CD4-positive, CD25-positive, alpha-beta regulatory T cell (primary cell): ENCODE results near the gene GPR137C. TPM values are rescaled to one million over a fixed set of nuclear protein-coding genes. Genes with fewer than 3 reads are reported as not detected.

Source experiments
- ATAC-seq, 2 donors: fragments of 150-1000 bp; cut with Tn5 transposase; one replicate each; pipeline ENCODE4 v1.10.0; 2021; ENCODE audit warnings: low read depth in 2 of 2, moderate number of reproducible peaks in 2 of 2, moderate library complexity in 1 of 2
- DNase-seq, 3 donors: peaks; one replicate each; pipeline versions ENCODE4 v3.0.0 to v3.0.0-alpha.2; 2012 to 2022; ENCODE audit warnings: mixed read lengths in 1 of 3
- H3K27ac ChIP-seq: one replicate; pipeline ENCODE4 v1.7.0; 2013; ENCODE audit warnings: mild to moderate bottlenecking, low read length; ENCODE audit not compliant: insufficient read depth, poor library complexity, severe bottlenecking
- H3K27me3 ChIP-seq: one replicate; pipeline ENCODE4 v1.7.0; 2013; ENCODE audit warnings: low read length; ENCODE audit not compliant: control insufficient read depth, insufficient read depth
- H3K36me3 ChIP-seq: one replicate; pipeline ENCODE4 v1.7.0; 2013; ENCODE audit warnings: mild to moderate bottlenecking, low read length, moderate library complexity; ENCODE audit not compliant: control insufficient read depth, insufficient read depth
- H3K4me1 ChIP-seq: 2 replicates; pipeline ENCODE4 v1.7.0; 2013; ENCODE audit warnings: mild to moderate bottlenecking, low read length; ENCODE audit not compliant: insufficient read depth, control insufficient read depth, poor library complexity, severe bottlenecking
- H3K4me3 ChIP-seq: one replicate; pipeline ENCODE4 v1.7.0; 2013; ENCODE audit warnings: low read depth, mild to moderate bottlenecking, low read length, moderate library complexity
- H3K9me3 ChIP-seq, 2 experiments: 1 replicate in 1 of 2; 2 replicates in 1 of 2; pipeline ENCODE4 v1.7.0; 2013; ENCODE audit warnings: low read length in 2 of 2, mild to moderate bottlenecking in 1 of 2, moderate library complexity in 1 of 2; ENCODE audit not compliant: control insufficient read depth in 2 of 2
- H3K27ac Mint-ChIP-seq, 3 donors: one replicate each; pipeline ENCODE4 v1.8.0; 2020 to 2022; ENCODE audit warnings: mild to moderate bottlenecking in 3 of 3, mixed read lengths in 3 of 3, moderate library complexity in 2 of 3
- H3K27me3 Mint-ChIP-seq: one replicate; pipeline ENCODE4 v1.8.0; 2022; ENCODE audit warnings: mild to moderate bottlenecking, mixed read lengths
- H3K36me3 Mint-ChIP-seq: one replicate; pipeline ENCODE4 v1.8.0; 2020; ENCODE audit warnings: mixed read lengths
- H3K4me1 Mint-ChIP-seq, 4 donors: one replicate each; pipeline ENCODE4 v1.8.0; 2020 to 2022; ENCODE audit warnings: mixed read lengths in 4 of 4, mild to moderate bottlenecking in 1 of 4
- H3K4me3 Mint-ChIP-seq, 4 donors: one replicate each; pipeline ENCODE4 v1.8.0; 2020 to 2022; ENCODE audit warnings: mild to moderate bottlenecking in 4 of 4, mixed read lengths in 4 of 4, moderate library complexity in 3 of 4
- H3K9me3 Mint-ChIP-seq, 7 donors: one replicate each; pipeline ENCODE4 v1.8.0; 2020 to 2022; ENCODE audit warnings: mixed read lengths in 7 of 7, mild to moderate bottlenecking in 3 of 7, moderate library complexity in 2 of 7
- polyA plus RNA-seq, 4 donors: library from polyadenylated mRNA; unstranded; fragments of 300-500 nt; fragmentation: Illumina TruSeq; gene quantifications; one replicate each; pipeline ENCODE4 v1.2.3, GENCODE V29; 2021
- total RNA-seq: library from RNA; stranded (reverse); gene quantifications from one replicate; pipeline ENCODE4 v1.2.3, GENCODE V29; 2022

The GPR137C gene
- 0.22 TPM for total RNA-seq
- under 1 TPM in 1 of 4 donors, not detected in 3; 0.06 TPM for polyA plus RNA-seq

GRCh38 chr14:52552063-52552988, at the start of gene GPR137C, which contains the start of gene TXNDC16:
GPR137C (plus strand) TSS chr14:52552836; CDS start chr14:52553148, 312 bp downstream.
TXNDC16 (minus strand) TSS chr14:52552505; CDS start chr14:52543557, 8,948 bp downstream.
- Mint-ChIP-seq H3K4me1 (peaks cover 20 to 43% (median 26%) of the 10 kb centered on the region in 4 donors), H3K27ac (peak within 1 kb of the TSS; percentile 97 to 98 (median 97)), H3K9me3 (no peaks in the 10 kb centered on the region), H3K4me3 (peak within 1 kb of the TSS; percentile 97 to 99 (median 98)), H3K27me3 (peaks cover 27% of the 10 kb centered on the region), H3K36me3 (peaks cover 3% of the 10 kb centered on the region)
- no peaks in the 10 kb centered on the region for H3K36me3 ChIP-seq
- no peaks in the 10 kb centered on the region for H3K9me3 ChIP-seq
- H3K27ac ChIP-seq, result peak within 1 kb of the TSS; percentile 89
- peak; percentile 99 to 100 (median 100) for DNase-seq
- H3K4me1 ChIP-seq, result peaks cover 32% of the 10 kb centered on the region
- peak within 1 kb of the TSS; percentile 98 for H3K4me3 ChIP-seq
- ATAC-seq, result peak; percentile 89 to 91
- peaks cover 11% of the 10 kb centered on the region for H3K27me3 ChIP-seq

GRCh38 chr14:52513249-52513648, 39.4 kb upstream of the GPR137C start:
- Mint-ChIP-seq H3K27ac (no peak overlapping the region), H3K36me3 (peaks cover 17% of the 10 kb centered on the region), H3K4me3 (no peak overlapping the region), H3K27me3 (no peaks in the 10 kb centered on the region), H3K9me3 (peaks cover 0 to 2% (median 0%) of the 10 kb centered on the region in 7 donors), H3K4me1 (no peaks in the 10 kb centered on the region)
- Histone ChIP-seq H3K9me3 (no peaks in the 10 kb centered on the region), H3K36me3 (peaks cover 11% of the 10 kb centered on the region), H3K27ac (no peak overlapping the region), H3K4me3 (no peak overlapping the region), H3K27me3 (no peaks in the 10 kb centered on the region), H3K4me1 (no peaks in the 10 kb centered on the region)
- no peak for DNase-seq
- ATAC-seq, result no peak

GRCh38 chr14:52514046-52514811, 38.4 kb upstream of the GPR137C start:
- Histone ChIP-seq H3K27ac (no peak overlapping the region), H3K9me3 (no peaks in the 10 kb centered on the region), H3K4me3 (no peak overlapping the region), H3K27me3 (no peaks in the 10 kb centered on the region), H3K36me3 (peaks cover 11% of the 10 kb centered on the region), H3K4me1 (no peaks in the 10 kb centered on the region)
- no peak for DNase-seq
- H3K36me3 Mint-ChIP-seq, result peaks cover 7% of the 10 kb centered on the region
- no peaks in the 10 kb centered on the region for H3K27me3 Mint-ChIP-seq
- peak overlapping the region in 1 of 3 donors; percentile 27 for H3K27ac Mint-ChIP-seq
- H3K9me3 Mint-ChIP-seq, result no peaks in the 10 kb centered on the region
- ATAC-seq, result no peak
- H3K4me1 Mint-ChIP-seq, result no peaks in the 10 kb centered on the region
- no peak overlapping the region for H3K4me3 Mint-ChIP-seq

GRCh38 chr14:52522033-52522432, 30.6 kb upstream of the GPR137C start:
- Mint-ChIP-seq H3K36me3 (peaks cover 20% of the 10 kb centered on the region), H3K4me1 (peaks cover 0 to 5% (median 0%) of the 10 kb centered on the region in 4 donors), H3K27me3 (no peaks in the 10 kb centered on the region), H3K9me3 (no peaks in the 10 kb centered on the region), H3K27ac (no peak overlapping the region), H3K4me3 (no peak overlapping the region)
- Histone ChIP-seq H3K4me1 (no peaks in the 10 kb centered on the region), H3K4me3 (no peak overlapping the region), H3K27me3 (no peaks in the 10 kb centered on the region), H3K36me3 (no peaks in the 10 kb centered on the region), H3K27ac (no peak overlapping the region), H3K9me3 (no peaks in the 10 kb centered on the region)
- ATAC-seq (no peak), DNase-seq (no peak)

- H3K27me3 Mint-ChIP-seq, result no peaks in the 10 kb centered on the region
- Histone ChIP-seq H3K27ac (no peak overlapping the region), H3K36me3 (no peaks in the 10 kb centered on the region), H3K4me1 (no peaks in the 10 kb centered on the region), H3K4me3 (no peak overlapping the region), H3K27me3 (no peaks in the 10 kb centered on the region), H3K9me3 (no peaks in the 10 kb centered on the region)
- H3K4me3 Mint-ChIP-seq, result no peak overlapping the region
- H3K9me3 Mint-ChIP-seq, result no peaks in the 10 kb centered on the region
- no peak for DNase-seq
- peaks cover 0 to 5% (median 0%) of the 10 kb centered on the region in 4 donors for H3K4me1 Mint-ChIP-seq
- peaks cover 24% of the 10 kb centered on the region for H3K36me3 Mint-ChIP-seq
- ATAC-seq, result no peak
- H3K27ac Mint-ChIP-seq, result no peak overlapping the region
These were observed 29.9 kb upstream of the GPR137C start for GRCh38 chr14:52522581-52523345.

GRCh38 chr14:52527052-52527451, 25.6 kb upstream of the GPR137C start:
- H3K27me3 Mint-ChIP-seq, result no peaks in the 10 kb centered on the region
- Histone ChIP-seq H3K4me3 (no peak overlapping the region), H3K27ac (no peak overlapping the region), H3K27me3 (no peaks in the 10 kb centered on the region), H3K4me1 (no peaks in the 10 kb centered on the region), H3K9me3 (no peaks in the 10 kb centered on the region), H3K36me3 (peaks cover 2% of the 10 kb centered on the region)
- peaks cover 24% of the 10 kb centered on the region for H3K36me3 Mint-ChIP-seq
- ATAC-seq (no peak), DNase-seq (no peak)
- H3K27ac Mint-ChIP-seq, result no peak overlapping the region
- H3K4me1 Mint-ChIP-seq, result peaks cover 0 to 4% (median 0%) of the 10 kb centered on the region in 4 donors
- no peak overlapping the region for H3K4me3 Mint-ChIP-seq
- H3K9me3 Mint-ChIP-seq, result no peaks in the 10 kb centered on the region

GRCh38 chr14:52531481-52531880, 21.2 kb upstream of the GPR137C start:
- H3K27ac Mint-ChIP-seq, result no peak overlapping the region
- H3K27me3 Mint-ChIP-seq, result no peaks in the 10 kb centered on the region
- H3K9me3 Mint-ChIP-seq, result no peaks in the 10 kb centered on the region
- H3K9me3 ChIP-seq, result no peaks in the 10 kb centered on the region
- H3K27me3 ChIP-seq, result no peaks in the 10 kb centered on the region
- ATAC-seq (no peak), DNase-seq (no peak)
- H3K36me3 Mint-ChIP-seq, result peaks cover 36% of the 10 kb centered on the region
- H3K4me1 Mint-ChIP-seq, result peaks cover 0 to 4% (median 0%) of the 10 kb centered on the region in 4 donors
- H3K4me1 ChIP-seq, result no peaks in the 10 kb centered on the region
- no peak overlapping the region for H3K4me3 Mint-ChIP-seq
- H3K36me3 ChIP-seq, result peaks cover 32% of the 10 kb centered on the region
- no peak overlapping the region for H3K4me3 ChIP-seq
- H3K27ac ChIP-seq, result no peak overlapping the region
